Keratinocyte (primary cell): Measurements from ENCODE around the gene LTB4R2. TPM values are rescaled to one million over a fixed set of nuclear protein-coding genes. Genes with fewer than 3 reads are reported as not detected.

ENCODE experiments used
- DNase-seq: peaks from one replicate; pipeline ENCODE4 v3.0.0-alpha.2; 2011; ENCODE audit warnings: low read depth, missing footprints, low spot score
- FAIRE-seq: peaks from 2 replicates; lab custom pipeline; 2011; peaks lifted over from hg19 to GRCh38; lab: Jason Lieb, UNC
- H2AFZ ChIP-seq: 2 replicates; pipeline ENCODE4 v1.6.0; 2012; ENCODE audit warnings: low read length, control low read depth, inconsistent platforms; ENCODE audit not compliant: control insufficient read depth
- H3K27ac ChIP-seq: 2 replicates; pipeline ENCODE4 v1.5.1; 2011; ENCODE audit warnings: low read length; ENCODE audit not compliant: control insufficient read depth, insufficient read depth
- H3K27me3 ChIP-seq: 3 replicates; pipeline ENCODE4 v1.6.0; 2011; ENCODE audit warnings: low read length; ENCODE audit not compliant: control insufficient read depth, insufficient read depth; ENCODE audit errors: extremely low read depth
- H3K36me3 ChIP-seq, 2 experiments: 2 replicates in 1 of 2; 3 replicates in 1 of 2; pipeline ENCODE4 v1.5.1; 2011; ENCODE audit warnings: low read length in 2 of 2, mild to moderate bottlenecking in 1 of 2; ENCODE audit not compliant: control insufficient read depth in 2 of 2, insufficient read depth in 2 of 2; ENCODE audit errors: extremely low read depth in 1 of 2
- H3K4me1 ChIP-seq: 3 replicates; pipeline ENCODE4 v1.5.1; 2011; ENCODE audit warnings: low read length; ENCODE audit not compliant: control insufficient read depth, insufficient read depth; ENCODE audit errors: extremely low read depth
- H3K4me2 ChIP-seq: 3 replicates; pipeline ENCODE4 v1.6.0; 2011; ENCODE audit warnings: low read depth, low read length; ENCODE audit not compliant: control insufficient read depth, insufficient read depth; ENCODE audit errors: extremely low read depth
- H3K4me3 ChIP-seq, 3 experiments: fragments of 200-600 bp in 1 of 3; sonication (generic) in 1 of 3; 2 replicates in 2 of 3; 3 replicates in 1 of 3; pipeline ENCODE4 v1.5.1; 2011 to 2016; ENCODE audit warnings: low read length in 3 of 3, mild to moderate bottlenecking in 3 of 3, control low read depth in 2 of 3, inconsistent platforms in 1 of 3, low read depth in 1 of 3, mixed read lengths in 1 of 3, mixed run types in 1 of 3, moderate library complexity in 1 of 3; ENCODE audit not compliant: control insufficient read depth in 2 of 3, insufficient read depth in 2 of 3; ENCODE audit errors: extremely low read depth in 1 of 3
- H3K79me2 ChIP-seq: 2 replicates; pipeline ENCODE4 v1.6.0; 2012; ENCODE audit warnings: low read length; ENCODE audit not compliant: control insufficient read depth, insufficient read depth
- H3K9ac ChIP-seq: 3 replicates; pipeline ENCODE4 v1.6.0; 2011; ENCODE audit warnings: low read length; ENCODE audit not compliant: control insufficient read depth, insufficient read depth; ENCODE audit errors: extremely low read depth
- H3K9me1 ChIP-seq: 3 replicates; pipeline ENCODE4 v1.6.0; 2011; ENCODE audit warnings: low read length; ENCODE audit not compliant: control insufficient read depth, insufficient read depth; ENCODE audit errors: extremely low read depth
- H3K9me3 ChIP-seq: 2 replicates; pipeline ENCODE4 v1.5.1; 2012; ENCODE audit warnings: low read depth, low read length; ENCODE audit not compliant: control insufficient read depth
- H4K20me1 ChIP-seq: 3 replicates; pipeline ENCODE4 v1.6.0; 2011; ENCODE audit warnings: low read length; ENCODE audit not compliant: control insufficient read depth, insufficient read depth; ENCODE audit errors: extremely low read depth
- CTCF ChIP-seq, 3 experiments: IDR thresholded peaks in 1 of 3; conservative IDR thresholded peaks in 1 of 3; optimal IDR thresholded peaks in 1 of 3; 2 replicates in 2 of 3; 3 replicates in 1 of 3; pipeline versions ENCODE3 to v1.5.1; 2011; ENCODE audit warnings: low read length in 3 of 3, mild to moderate bottlenecking in 3 of 3, moderate library complexity in 2 of 3, control low read depth in 1 of 3, inconsistent platforms in 1 of 3; ENCODE audit not compliant: insufficient read depth in 2 of 3; ENCODE audit errors: extremely low read depth in 1 of 3
- EZH2 ChIP-seq: IDR thresholded peaks from one replicate; pipeline ENCODE4 v1.6.1; 2012; ENCODE audit warnings: inconsistent platforms, mild to moderate bottlenecking, low read length, moderate library complexity
- dilution Hi-C: fragments of 300-500 bp; cut with MboI; formaldehyde crosslinking; loops from one replicate; pipeline ENCODE4 v1.7.0; 2020; ENCODE audit warnings: low sequenced_read_pairs; ENCODE audit not compliant: extremely low pct_ligation_motif_present
- polyA plus RNA-seq, 5 experiments: library from polyadenylated mRNA; depleted of rRNA in 3 of 5; stranded (reverse) in 3 of 5; stranded (forward) in 1 of 5; unstranded in 1 of 5; fragments of >200 nt; gene quantifications; 1 replicate in 1 of 5; 2 replicates in 3 of 5; 3 replicates in 1 of 5; pipeline versions ENCODE4 v1.2.1 to v1.2.3, GENCODE V29; 2011 to 2012; ENCODE audit warnings: missing spikeins in 2 of 5, low read depth in 1 of 5, low replicate concordance in 1 of 5

The LTB4R2 gene
- polyA plus RNA-seq, 1 donor (not counting 4 experiments of a cell fraction or from before 2014, with no cell fraction given) = 7.9 TPM

GRCh38 chr14:24262821-24263733 is 46.9 kb upstream of the LTB4R2 start, which contains the start of gene TGM1:
TGM1 (minus strand) TSS chr14:24263177; CDS start chr14:24262352, 825 bp downstream.
- no peaks in the 10 kb centered on the region for H3K27me3 ChIP-seq
- peak within 1 kb of the TSS; percentile 6 for H3K9ac ChIP-seq
- peak within 1 kb of the TSS; percentile 15 for H3K27ac ChIP-seq
- FAIRE-seq = no peak
- peak within 1 kb of the TSS; percentile 46 for H3K4me2 ChIP-seq
- no peaks in the 10 kb centered on the region for H3K9me1 ChIP-seq
- no peak for TF ChIP-seq EZH2
- TF ChIP-seq CTCF (optimal IDR thresholded peaks at IDR 0.05 in 1 of 3, IDR thresholded peaks at IDR 0.05 in 1 of 3, conservative IDR thresholded peaks at IDR 0.05 in 1 of 3; ENCODE audit: extremely low read depth in 1 of 3, insufficient read depth in 2 of 3, low read length in 3 of 3) = no peak
- peak within 1 kb of the TSS in 2 of 3 experiments; percentile 3 to 9 for H3K4me3 ChIP-seq
- no peaks in the 10 kb centered on the region for H3K79me2 ChIP-seq
- peaks cover 13 to 16% of the 10 kb centered on the region in 2 experiments for H3K36me3 ChIP-seq
- H4K20me1 ChIP-seq = no peaks in the 10 kb centered on the region
- dilution Hi-C loops = no loop called here
- no peak within 1 kb of the TSS for H2AFZ ChIP-seq
- no peaks in the 10 kb centered on the region for H3K9me3 ChIP-seq
- no peak for DNase-seq
- peaks cover 33% of the 10 kb centered on the region for H3K4me1 ChIP-seq

- Histone ChIP-seq H3K4me3 (peak overlapping the region in 1 of 3 experiments; percentile 9), H3K9me1 (no peaks in the 10 kb centered on the region), H3K79me2 (no peaks in the 10 kb centered on the region), H3K4me2 (peak overlapping the region; percentile 46), H3K27me3 (no peaks in the 10 kb centered on the region), H3K4me1 (peaks cover 28% of the 10 kb centered on the region), H2AFZ (no peak overlapping the region), H4K20me1 (no peaks in the 10 kb centered on the region), H3K9ac (peak overlapping the region; percentile 6), H3K36me3 (peaks cover 11 to 20% of the 10 kb centered on the region in 2 experiments), H3K27ac (peak overlapping the region; percentile 15), H3K9me3 (no peaks in the 10 kb centered on the region)
- FAIRE-seq (no peak), DNase-seq (no peak)
- TF ChIP-seq CTCF (optimal IDR thresholded peaks at IDR 0.05 in 1 of 3, IDR thresholded peaks at IDR 0.05 in 1 of 3, conservative IDR thresholded peaks at IDR 0.05 in 1 of 3; ENCODE audit: extremely low read depth in 1 of 3, insufficient read depth in 2 of 3, low read length in 3 of 3) = no peak
- TF ChIP-seq EZH2 = no peak
- dilution Hi-C loops = no loop called here
Measured at GRCh38 chr14:24263848-24264247, 46.1 kb upstream of the LTB4R2 start.
